ENCODE data around the gene PTPRG. TPM values are rescaled to one million over a fixed set of nuclear protein-coding genes. Genes with fewer than 3 reads are reported as not detected.

The PTPRG gene
- total RNA-seq, 4 donors from 2014 or later, result 51.9 to 56.8 (median 54.4) TPM

DNA sequence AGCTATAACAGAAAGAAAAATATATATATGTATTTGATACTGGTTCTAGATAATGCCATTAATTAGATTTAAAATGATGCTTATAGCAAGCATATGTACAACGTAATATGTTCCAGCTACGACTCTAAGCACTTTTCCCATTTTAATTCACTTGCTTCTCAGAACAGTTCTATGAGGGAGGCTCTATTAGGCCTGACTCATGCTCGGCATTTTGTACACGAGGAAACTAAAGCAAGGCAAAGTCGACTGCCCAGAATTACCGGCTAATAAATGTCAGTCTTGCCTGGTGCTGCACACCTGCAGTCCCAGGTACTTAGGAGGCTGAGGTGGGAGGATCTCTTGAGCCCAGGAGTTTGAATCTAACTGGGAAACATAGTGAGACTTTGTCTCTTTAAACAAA is 106.0 kb downstream of the PTPRG start:
- DNase-seq (ENCODE audit: extremely low spot score), result no peak
- Histone ChIP-seq H3K36me3 (no peaks in the 10 kb centered on the region), H3K4me3 (no peak overlapping the region), H3K27me3 (no peaks in the 10 kb centered on the region), H3K4me1 (peaks cover 18 to 31% (median 21%) of the 10 kb centered on the region in 4 donors), H3K27ac (replicated peaks in 1 of 4) (no peak overlapping the region), H3K9me3 (no peaks in the 10 kb centered on the region)
- intact Hi-C loops (cut with DNase I), result no loop called here
- TF ChIP-seq EP300 (IDR thresholded peaks at IDR 0.05), result no peak
- TF ChIP-seq POLR2AphosphoS5 (IDR thresholded peaks at IDR 0.05), result no peak
- TF ChIP-seq POLR2A (IDR thresholded peaks at IDR 0.05; ENCODE audit: low read depth), result no peak
- TF ChIP-seq, protein P1, sequence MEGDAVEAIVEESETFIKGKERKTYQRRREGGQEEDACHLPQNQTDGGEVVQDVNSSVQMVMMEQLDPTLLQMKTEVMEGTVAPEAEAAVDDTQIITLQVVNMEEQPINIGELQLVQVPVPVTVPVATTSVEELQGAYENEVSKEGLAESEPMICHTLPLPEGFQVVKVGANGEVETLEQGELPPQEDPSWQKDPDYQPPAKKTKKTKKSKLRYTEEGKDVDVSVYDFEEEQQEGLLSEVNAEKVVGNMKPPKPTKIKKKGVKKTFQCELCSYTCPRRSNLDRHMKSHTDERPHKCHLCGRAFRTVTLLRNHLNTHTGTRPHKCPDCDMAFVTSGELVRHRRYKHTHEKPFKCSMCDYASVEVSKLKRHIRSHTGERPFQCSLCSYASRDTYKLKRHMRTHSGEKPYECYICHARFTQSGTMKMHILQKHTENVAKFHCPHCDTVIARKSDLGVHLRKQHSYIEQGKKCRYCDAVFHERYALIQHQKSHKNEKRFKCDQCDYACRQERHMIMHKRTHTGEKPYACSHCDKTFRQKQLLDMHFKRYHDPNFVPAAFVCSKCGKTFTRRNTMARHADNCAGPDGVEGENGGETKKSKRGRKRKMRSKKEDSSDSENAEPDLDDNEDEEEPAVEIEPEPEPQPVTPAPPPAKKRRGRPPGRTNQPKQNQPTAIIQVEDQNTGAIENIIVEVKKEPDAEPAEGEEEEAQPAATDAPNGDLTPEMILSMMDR (IDR thresholded peaks at IDR 0.05), result no peak
- WGBS, result 87% methylated on average over 6 of the region's 6 CpGs

DNA sequence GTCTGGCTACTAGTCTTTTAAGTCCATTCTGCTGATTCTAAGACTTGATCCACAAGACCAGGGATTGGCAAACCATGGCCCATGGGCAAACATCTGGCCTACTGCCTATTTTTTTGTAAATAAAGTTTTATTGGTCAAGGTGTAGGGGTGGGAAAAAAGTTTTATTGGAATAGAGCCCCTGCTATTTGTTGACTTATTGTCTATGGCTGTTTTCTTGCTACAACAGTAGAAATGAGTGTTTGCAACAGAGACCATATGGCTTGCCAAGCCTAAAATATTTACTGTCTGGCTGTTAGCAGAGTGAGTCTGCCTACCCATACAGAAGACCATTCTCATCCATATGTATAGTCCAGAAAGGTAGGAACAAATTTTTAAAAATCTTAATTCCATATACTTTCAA is 106.4 kb downstream of the PTPRG start:
- intact Hi-C loops (cut with DNase I), result no loop called here
- peaks cover 18 to 31% (median 21%) of the 10 kb centered on the region in 4 donors for H3K4me1 ChIP-seq

DNA sequence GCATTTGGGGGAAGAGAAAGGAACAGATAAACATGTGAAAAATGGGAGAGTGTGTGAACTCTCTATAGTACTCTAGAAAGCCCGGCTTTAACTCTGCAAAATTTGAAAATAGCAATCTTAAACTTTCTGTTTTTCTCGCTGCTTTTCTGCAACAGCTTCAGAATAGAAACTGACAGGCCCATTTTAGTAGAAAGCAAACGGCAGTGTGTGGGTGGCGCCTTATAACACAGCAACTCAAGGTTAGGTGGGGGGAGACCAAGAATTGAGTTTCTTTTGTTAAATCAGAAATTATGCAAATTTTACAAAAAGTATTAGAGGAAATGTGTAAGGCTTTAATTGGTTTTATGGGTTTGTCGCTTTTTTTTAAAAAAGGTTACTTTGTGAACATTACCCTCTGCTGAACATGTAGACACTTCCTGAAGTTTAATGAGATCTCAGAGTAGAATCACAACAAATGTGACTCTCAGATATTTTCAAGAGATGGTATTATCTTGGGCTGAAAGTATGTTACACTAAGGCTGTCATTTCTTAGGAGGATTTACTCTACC is 107.0 kb downstream of the PTPRG start:
- no peaks in the 10 kb centered on the region for H3K36me3 ChIP-seq
- 75% methylated on average over 5 of the region's 5 CpGs for WGBS
- no peaks in the 10 kb centered on the region for H3K9me3 ChIP-seq
- H3K4me3 ChIP-seq, result no peak overlapping the region
- H3K4me1 ChIP-seq, result peaks cover 17 to 31% (median 20%) of the 10 kb centered on the region in 4 donors
- TF ChIP-seq, protein P1 (IDR thresholded peaks at IDR 0.05), result no peak
- TF ChIP-seq EP300 (IDR thresholded peaks at IDR 0.05) (no peak), POLR2AphosphoS5 (IDR thresholded peaks at IDR 0.05) (no peak), POLR2A (IDR thresholded peaks at IDR 0.05; ENCODE audit: low read depth) (no peak)
- intact Hi-C loops (cut with DNase I), result no loop called here
- no peaks in the 10 kb centered on the region for H3K27me3 ChIP-seq
- H3K27ac ChIP-seq (replicated peaks in 1 of 4), result no peak overlapping the region
- no peak for DNase-seq (ENCODE audit: extremely low spot score)

More for the DNA sequence above, 106.4 kb downstream of the PTPRG start:
- no peaks in the 10 kb centered on the region for H3K27me3 ChIP-seq
- no peak overlapping the region for H3K27ac ChIP-seq (replicated peaks in 1 of 4)
- no peak for TF ChIP-seq POLR2A (IDR thresholded peaks at IDR 0.05; ENCODE audit: low read depth)
- TF ChIP-seq EP300 (IDR thresholded peaks at IDR 0.05), result no peak
- TF ChIP-seq, protein P1 (IDR thresholded peaks at IDR 0.05), result no peak
- no peak for TF ChIP-seq POLR2AphosphoS5 (IDR thresholded peaks at IDR 0.05)
- DNase-seq (ENCODE audit: extremely low spot score), result no peak
- H3K4me3 ChIP-seq, result no peak overlapping the region
- H3K9me3 ChIP-seq, result no peaks in the 10 kb centered on the region
- H3K36me3 ChIP-seq, result no peaks in the 10 kb centered on the region

DNA sequence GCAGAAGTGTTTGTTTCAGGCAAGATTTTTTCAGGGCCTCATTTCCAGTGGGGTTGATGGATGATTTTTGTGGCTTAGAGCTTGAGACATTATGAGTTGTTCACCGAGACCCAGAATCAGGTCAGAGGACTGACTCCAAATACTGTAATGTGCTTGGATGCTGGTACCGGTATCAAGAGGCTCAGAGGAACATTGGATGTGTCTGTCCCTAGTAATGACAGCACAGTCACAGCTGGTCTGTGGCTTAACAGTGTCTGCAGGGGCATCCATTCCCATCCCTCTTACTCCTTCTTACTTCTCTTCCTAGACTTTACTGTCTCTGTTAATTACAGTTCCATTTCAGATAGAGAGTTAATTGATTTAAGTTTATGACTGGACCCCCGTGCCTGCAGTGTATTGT is 107.8 kb downstream of the PTPRG start:
- TF ChIP-seq POLR2A (IDR thresholded peaks at IDR 0.05; ENCODE audit: low read depth) (no peak), EP300 (IDR thresholded peaks at IDR 0.05) (no peak)
- TF ChIP-seq, protein P1 (IDR thresholded peaks at IDR 0.05), result no peak
- no peaks in the 10 kb centered on the region for H3K27me3 ChIP-seq
- peaks cover 10 to 23% (median 13%) of the 10 kb centered on the region in 4 donors for H3K4me1 ChIP-seq
- WGBS, result 82% methylated on average over 3 of the region's 3 CpGs
- intact Hi-C loops (cut with DNase I), result no loop called here
- no peak for DNase-seq (ENCODE audit: extremely low spot score)
- H3K36me3 ChIP-seq, result no peaks in the 10 kb centered on the region
- no peak overlapping the region for H3K27ac ChIP-seq (replicated peaks in 1 of 4)
- no peak overlapping the region for H3K4me3 ChIP-seq
- no peaks in the 10 kb centered on the region for H3K9me3 ChIP-seq

Data from esophagus muscularis mucosa (tissue), 4 donors.